Common myeloid progenitor, CD34-positive (primary cell): ENCODE measurements around the gene ZNF343. TPM values are rescaled to one million over a fixed set of nuclear protein-coding genes. Genes with fewer than 3 reads are reported as not detected.
A peak's percentile ranks its signal among the peaks of the same experiment; 100 is the strongest.

Experiments
- CTCF ChIA-PET: fragments of 350-600 bp; sonication (Branson Sonifier 250); formaldehyde crosslinking; loops from one replicate; lab custom pipeline; 2021; ENCODE audit warnings: antibody characterized with exemption; lab: Charles Lee
- POLR2A ChIA-PET: fragments of 350-600 bp; sonication (Branson Sonifier 250); formaldehyde crosslinking; loops from one replicate; lab custom pipeline; 2021; ENCODE audit warnings: antibody characterized with exemption; lab: Charles Lee
- DNase-seq, 3 donors: peaks; one replicate each; pipeline versions ENCODE4 v3.0.0 to v3.0.0-alpha.2; 2013
- H3K27ac ChIP-seq, 2 experiments: 1 replicate in 1 of 2; 2 replicates in 1 of 2; pipeline ENCODE4 v1.7.0; 2013; ENCODE audit warnings: inconsistent platforms in 2 of 2, low read length in 2 of 2, mild to moderate bottlenecking in 2 of 2, low read depth in 1 of 2, moderate library complexity in 1 of 2; ENCODE audit not compliant: severe bottlenecking in 2 of 2, insufficient read depth in 1 of 2, poor library complexity in 1 of 2
- H3K27me3 ChIP-seq, 5 experiments: replicated peaks in 2 of 5; 1 replicate in 3 of 5; 2 replicates in 2 of 5; pipeline versions ENCODE4 v1.6.1 to v1.7.0; 2013; ENCODE audit warnings: low read length in 4 of 5, mild to moderate bottlenecking in 2 of 5, moderate library complexity in 2 of 5, inconsistent platforms in 1 of 5; ENCODE audit not compliant: insufficient read depth in 5 of 5, control insufficient read depth in 4 of 5
- H3K36me3 ChIP-seq, 4 experiments: 1 replicate in 2 of 4; 2 replicates in 2 of 4; pipeline versions ENCODE4 v1.6.1 to v1.7.0; 2013; ENCODE audit warnings: low read length in 3 of 4, control low read depth in 1 of 4, mild to moderate bottlenecking in 1 of 4; ENCODE audit not compliant: control insufficient read depth in 4 of 4, insufficient read depth in 4 of 4
- H3K4me1 ChIP-seq, 4 experiments: 1 replicate in 3 of 4; 2 replicates in 1 of 4; pipeline versions ENCODE4 v1.6.1 to v1.7.1; 2013; ENCODE audit warnings: low read length in 3 of 4, mild to moderate bottlenecking in 3 of 4, control low read depth in 1 of 4, inconsistent platforms in 1 of 4, moderate library complexity in 1 of 4; ENCODE audit not compliant: control insufficient read depth in 4 of 4, insufficient read depth in 4 of 4; ENCODE audit errors: control extremely low read depth in 1 of 4
- H3K4me3 ChIP-seq, 7 experiments: 1 replicate in 4 of 7; 2 replicates in 3 of 7; pipeline versions ENCODE4 v1.5.1 to v1.7.0; 2013; ENCODE audit warnings: mild to moderate bottlenecking in 7 of 7, low read length in 6 of 7, moderate library complexity in 6 of 7, inconsistent platforms in 2 of 7, low read depth in 2 of 7, control low read depth in 1 of 7; ENCODE audit not compliant: insufficient read depth in 4 of 7, control insufficient read depth in 1 of 7; ENCODE audit errors: extremely low read depth in 1 of 7
- H3K9me3 ChIP-seq, 5 experiments: 1 replicate in 4 of 5; 2 replicates in 1 of 5; pipeline versions ENCODE4 v1.6.1 to v1.7.1; 2013; ENCODE audit warnings: low read length in 4 of 5, mild to moderate bottlenecking in 2 of 5, inconsistent platforms in 1 of 5, low read depth in 1 of 5, moderate library complexity in 1 of 5; ENCODE audit not compliant: control insufficient read depth in 4 of 5, insufficient read depth in 2 of 5; ENCODE audit errors: control extremely low read depth in 1 of 5
- WGBS: methylation state at CpG from one replicate; pipeline ENCODE4 v1.1.5; 2013; ENCODE audit not compliant: insufficient coverage; 5-methylcytosine and 5-hydroxymethylcytosine counted together
- polyA plus RNA-seq: library from polyadenylated mRNA; unstranded; fragments of 120-200 nt; gene quantifications from one replicate; pipeline ENCODE4 v1.2.1, GENCODE V29; 2013

The ZNF343 gene
- 9.4 TPM for polyA plus RNA-seq

DNA sequence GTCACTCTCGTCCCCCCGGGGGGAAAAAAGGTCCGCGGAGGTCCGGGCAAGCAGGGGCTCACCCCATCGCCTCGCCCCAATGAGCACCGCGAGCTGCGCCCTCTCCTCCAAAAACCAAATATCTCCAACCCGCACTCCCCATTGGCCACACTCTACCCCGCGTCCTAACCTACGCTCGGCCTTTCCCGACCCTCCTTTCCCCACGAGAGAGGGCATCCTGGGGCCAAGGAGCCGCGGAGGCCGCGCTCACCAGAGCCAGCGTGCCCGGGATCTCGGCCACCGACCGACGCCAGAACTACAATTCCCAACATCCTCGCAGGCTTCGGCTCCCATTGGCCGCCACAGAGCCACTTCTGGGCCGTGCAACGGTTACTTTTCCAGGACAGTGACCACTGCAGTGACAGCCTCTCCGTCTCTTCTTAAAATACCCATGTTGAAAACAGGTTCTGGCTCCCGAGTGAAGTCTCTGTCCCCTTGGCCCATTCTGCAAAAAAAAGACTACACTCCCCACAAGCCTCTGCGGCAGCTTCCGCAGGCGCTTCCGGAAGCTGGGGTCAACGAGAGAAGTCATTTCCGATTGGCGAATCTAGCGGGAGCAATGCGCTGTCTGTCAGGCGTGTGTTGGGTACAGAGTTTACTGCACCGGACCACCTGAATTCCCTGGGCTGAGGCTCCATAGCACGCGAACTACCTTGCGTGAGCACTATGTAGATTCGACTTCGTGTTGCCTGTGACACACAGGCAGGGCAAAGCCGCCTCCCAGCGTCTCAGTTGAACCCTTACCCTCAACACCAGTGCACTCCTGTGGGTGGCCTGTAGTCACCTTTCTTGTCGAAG lies at the start of gene ZNF343:
TSS of gene ZNF343 (minus strand) at position 285 of the 837 bp plus-strand sequence. CDS start 15,020 bp downstream, outside the sequence.
- Histone ChIP-seq H3K4me1 (peaks cover 0 to 19% (median 16%) of the 10 kb centered on the region in 4 experiments), H3K27me3 (no peaks in the 10 kb centered on the region), H3K36me3 (no peaks in the 10 kb centered on the region), H3K27ac (peak within 1 kb of the TSS; percentile 80 to 86), H3K4me3 (peak within 1 kb of the TSS; percentile 44 to 96 (median 90)), H3K9me3 (no peaks in the 10 kb centered on the region)
- WGBS = 1% methylated on average over 39 of the region's 53 CpGs
- CTCF ChIA-PET = interaction anchor here (1.2 to 2.6 kb wide), 2 partner anchors 11 to 13 kb away, joined by 4 to 14 read pairs; no protein-coding TSS in a partner anchor
- DNase-seq = peak; percentile 86 to 91 (median 88)
- POLR2A ChIA-PET = interaction anchor here (0.9 to 1.0 kb wide), 2 partner anchors 13 to 39 kb away, joined by 3 to 6 read pairs; no protein-coding TSS in a partner anchor

DNA sequence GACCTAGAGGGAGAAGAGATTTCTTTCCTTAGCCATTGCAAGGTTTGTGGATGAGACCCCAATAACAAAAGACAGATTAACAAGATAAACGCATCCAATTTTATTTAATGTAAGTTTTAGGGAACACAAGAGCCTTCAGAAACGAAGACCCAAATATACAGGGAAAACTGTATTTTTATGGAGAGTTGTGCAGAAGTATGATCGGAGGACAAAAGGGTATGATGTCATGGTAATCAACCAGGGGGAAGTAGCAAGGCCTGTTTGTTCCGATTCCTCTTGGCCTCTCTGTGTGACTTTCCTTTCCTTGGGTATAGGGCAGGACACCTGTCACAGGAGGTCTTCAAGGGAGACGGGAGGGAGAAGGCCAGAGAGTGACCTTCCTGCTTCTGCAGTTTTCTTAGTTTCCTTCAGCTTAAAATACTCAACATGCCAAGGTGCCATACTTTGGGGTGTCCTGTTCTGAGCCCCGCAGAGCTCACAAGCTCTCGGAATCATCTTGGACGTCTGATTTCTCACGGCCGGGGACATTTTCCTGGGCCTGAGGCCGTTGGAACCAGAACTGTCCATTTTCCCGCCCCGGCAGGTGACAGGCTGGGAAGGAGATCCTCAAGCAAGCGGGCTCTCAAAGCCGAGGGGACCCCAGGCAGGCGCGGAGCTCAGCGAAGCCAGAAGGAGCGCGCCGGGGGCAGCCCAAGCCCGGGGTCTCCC lies 49.3 kb upstream of the ZNF343 start:
- ChIA-PET CTCF (no interaction called here), POLR2A (no interaction called here)
- H3K27me3 ChIP-seq = peaks cover 19 to 71% (median 39%) of the 10 kb centered on the region in 5 experiments
- DNase-seq = no peak
- peaks cover 0 to 3% (median 0%) of the 10 kb centered on the region in 5 experiments for H3K9me3 ChIP-seq
- no peaks in the 10 kb centered on the region for H3K36me3 ChIP-seq
- H3K4me1 ChIP-seq = peaks cover 0 to 10% (median 4%) of the 10 kb centered on the region in 4 experiments
- WGBS = 26% methylated on average over 21 of the region's 22 CpGs
- H3K27ac ChIP-seq = no peak overlapping the region
- peak overlapping the region in 3 of 7 experiments; percentile 49 to 66 (median 50) for H3K4me3 ChIP-seq

DNA sequence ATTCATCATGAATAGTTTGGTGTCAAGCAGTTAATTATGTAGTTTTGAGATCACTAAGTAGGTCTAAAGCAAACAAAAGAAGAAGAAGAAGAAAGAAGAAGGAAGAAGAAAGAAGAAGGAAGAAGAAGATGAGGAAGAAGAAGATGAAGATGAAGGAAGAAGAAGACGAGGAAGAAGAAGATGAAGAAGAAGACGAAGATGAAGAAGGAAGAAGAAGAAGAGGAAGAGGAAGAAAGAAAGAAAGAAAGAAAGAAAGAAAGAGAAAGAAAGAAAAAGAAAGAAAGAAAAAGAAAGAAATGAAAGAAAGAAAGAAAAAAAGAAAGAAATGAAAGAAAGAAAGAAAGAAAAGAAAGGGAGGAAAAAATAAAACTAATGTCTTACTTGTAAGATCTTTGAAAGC lies 36.9 kb upstream of the ZNF343 start:
- ChIA-PET CTCF (no interaction called here), POLR2A (no interaction called here)
- H3K27me3 ChIP-seq = peaks cover 0 to 39% (median 15%) of the 10 kb centered on the region in 5 experiments
- no peak overlapping the region for H3K4me3 ChIP-seq
- no peaks in the 10 kb centered on the region for H3K9me3 ChIP-seq
- no peak for DNase-seq
- 77% methylated on average over 2 of the region's 2 CpGs for WGBS
- no peaks in the 10 kb centered on the region for H3K36me3 ChIP-seq
- H3K27ac ChIP-seq = no peak overlapping the region
- H3K4me1 ChIP-seq = no peaks in the 10 kb centered on the region

DNA sequence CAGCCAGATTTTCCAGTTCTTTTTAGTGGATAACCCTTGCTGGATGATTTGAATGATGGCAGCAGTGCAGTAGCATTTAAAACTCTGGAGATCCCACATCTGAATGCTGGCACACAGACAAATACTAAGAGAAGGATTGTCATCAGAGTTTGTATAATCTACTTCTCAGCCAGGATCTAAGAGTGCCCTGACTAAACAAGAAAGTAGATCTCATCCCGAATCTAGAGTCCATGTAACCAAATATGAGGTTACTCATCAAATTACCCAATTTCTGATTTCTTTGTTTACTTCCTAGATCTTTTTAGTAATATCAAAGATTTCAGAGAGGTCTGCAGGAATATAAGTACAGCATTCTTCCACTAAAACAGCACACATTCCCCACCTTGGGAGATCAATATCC lies 35.5 kb upstream of the ZNF343 start:
- no peaks in the 10 kb centered on the region for H3K4me1 ChIP-seq
- no peak overlapping the region for H3K27ac ChIP-seq
- H3K36me3 ChIP-seq = no peaks in the 10 kb centered on the region
- ChIA-PET CTCF (no interaction called here), POLR2A (no interaction called here)
- no peak overlapping the region for H3K4me3 ChIP-seq
- H3K27me3 ChIP-seq = peaks cover 4 to 34% (median 14%) of the 10 kb centered on the region in 5 experiments
- DNase-seq = no peak
- H3K9me3 ChIP-seq = no peaks in the 10 kb centered on the region
- no CpG with 5 or more reads among the region's 1 CpG for WGBS

DNA sequence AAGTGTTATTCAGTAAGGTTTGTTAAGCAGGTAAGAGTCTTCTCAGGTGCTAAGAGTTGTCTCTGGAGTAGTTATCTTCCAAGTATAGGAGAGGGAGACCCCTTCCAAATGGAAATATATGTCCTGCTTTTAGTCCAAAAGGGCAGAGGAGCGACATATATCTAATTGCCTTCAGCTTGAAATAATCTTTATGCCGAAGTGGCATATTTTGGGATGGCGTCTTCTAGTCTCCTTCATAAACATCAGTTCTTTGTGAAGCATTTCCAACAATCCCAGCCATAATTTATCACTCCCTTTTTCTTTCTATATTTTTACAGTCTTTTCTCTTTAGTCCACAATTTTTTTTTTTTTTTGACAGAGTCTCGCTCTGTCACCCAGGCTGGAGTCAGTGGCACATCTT lies 33.6 kb upstream of the ZNF343 start:
- DNase-seq = no peak
- ChIA-PET CTCF (no interaction called here), POLR2A (interaction anchor here (0.6 kb wide), 1 partner anchor 131 kb away, joined by 3 read pairs; no protein-coding TSS in a partner anchor)
- H3K27ac ChIP-seq = no peak overlapping the region
- H3K36me3 ChIP-seq = no peaks in the 10 kb centered on the region
- no peaks in the 10 kb centered on the region for H3K9me3 ChIP-seq
- whole genome bisulfite sequencing = 92% methylated on average over 3 of the region's 4 CpGs
- H3K4me1 ChIP-seq = no peaks in the 10 kb centered on the region
- H3K4me3 ChIP-seq = no peak overlapping the region
- peaks cover 4 to 39% (median 11%) of the 10 kb centered on the region in 5 experiments for H3K27me3 ChIP-seq

DNA sequence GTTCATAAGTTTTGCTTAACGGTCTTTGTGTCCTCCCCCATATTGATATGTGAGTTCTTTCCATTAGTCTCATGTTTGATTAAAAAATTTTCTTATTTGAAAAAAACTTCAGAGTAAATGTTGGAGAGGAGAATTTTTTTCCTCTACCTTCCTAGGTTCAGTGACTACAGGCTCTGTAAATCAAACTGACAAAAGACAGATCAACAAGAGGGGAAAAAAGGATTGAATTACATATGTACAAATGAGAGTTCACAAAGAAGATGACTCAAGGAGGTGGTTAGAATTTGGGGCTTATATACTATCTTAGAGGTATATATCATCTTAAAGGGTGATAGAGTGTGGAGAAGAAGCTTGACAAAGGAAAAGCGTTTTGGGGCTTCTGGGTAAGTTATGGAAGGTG lies 33.2 kb upstream of the ZNF343 start:
- Histone ChIP-seq H3K4me1 (no peaks in the 10 kb centered on the region), H3K9me3 (no peaks in the 10 kb centered on the region), H3K4me3 (no peak overlapping the region), H3K27ac (no peak overlapping the region), H3K27me3 (peaks cover 4 to 38% (median 8%) of the 10 kb centered on the region in 5 experiments), H3K36me3 (no peaks in the 10 kb centered on the region)
- DNase-seq = no peak
- WGBS = 86% methylated on average over 1 of the region's 2 CpGs
- CTCF ChIA-PET = no interaction called here
- POLR2A ChIA-PET = no interaction called here
